Activated CD4-positive, alpha-beta T cell treated with anti-CD3 and anti-CD28 coated beads for 36 hours (primary cell): ENCODE results near the gene PDAP1. TPM values are rescaled to one million over a fixed set of nuclear protein-coding genes. Genes with fewer than 3 reads are reported as not detected.
"Not testable (repeated sequence)": the region's sequence is repeated elsewhere in the genome, so short reads cannot be mapped to it uniquely, and the experiment has no call there.

Source experiments
- ATAC-seq: fragments of 200-7000 bp; cut with Tn5 transposase; one replicate; pipeline ENCODE4 v1.10.0; 2021; ENCODE audit warnings: mild to moderate bottlenecking, moderate library complexity
- CTCF ChIA-PET: fragments of 350-600 bp; sonication (Branson Sonifier 250); formaldehyde crosslinking; loops from one replicate; lab custom pipeline; 2021; ENCODE audit warnings: antibody characterized with exemption; lab: Charles Lee
- POLR2A ChIA-PET: fragments of 350-600 bp; sonication (Branson Sonifier 250); formaldehyde crosslinking; loops from one replicate; lab custom pipeline; 2021; ENCODE audit warnings: antibody characterized with exemption, inconsistent platforms; lab: Charles Lee
- DNase-seq: peaks from one replicate; pipeline ENCODE4 v3.0.0-alpha.2; 2020
- H3K27ac Mint-ChIP-seq: one replicate; pipeline ENCODE4 v1.8.0; 2021; ENCODE audit warnings: mixed read lengths
- H3K27me3 Mint-ChIP-seq: one replicate; pipeline ENCODE4 v1.8.0; 2021; ENCODE audit warnings: mixed read lengths
- H3K36me3 Mint-ChIP-seq: one replicate; pipeline ENCODE4 v1.8.0; 2021; ENCODE audit warnings: low read depth, mixed read lengths
- H3K4me1 Mint-ChIP-seq: one replicate; pipeline ENCODE4 v1.8.0; 2021; ENCODE audit warnings: mixed read lengths
- H3K4me3 Mint-ChIP-seq: one replicate; pipeline ENCODE4 v1.8.0; 2021; ENCODE audit warnings: mild to moderate bottlenecking, moderate library complexity, mixed read lengths
- H3K9me3 Mint-ChIP-seq: one replicate; pipeline ENCODE4 v1.8.0; 2021; ENCODE audit warnings: low read depth, mixed read lengths
- intact Hi-C, 2 experiments: fragments of 100-400 bp; cut with DNase I in 1 of 2; cut with micrococcal nuclease in 1 of 2; formaldehyde crosslinking; loops; one replicate each; pipeline versions ENCODE4 v1.14.2 to v1.15.1; 2022 to 2024; cut with DNase I, micrococcal nuclease
- total RNA-seq, 2 experiments: library from RNA; stranded (reverse); gene quantifications; one replicate each; pipeline ENCODE4 v1.2.3, GENCODE V29; 2021

PDAP1 gene
- total RNA-seq, 2 experiments from 2014 or later = 171 TPM

GRCh38 chr7:99447943-99448342, 39.5 kb upstream of the PDAP1 start:
- intact Hi-C loops = no loop called here
- ATAC-seq (no peak), DNase-seq (peak; percentile 27)
- Mint-ChIP-seq H3K9me3 (no peaks in the 10 kb centered on the region), H3K4me3 (no peak overlapping the region), H3K4me1 (peaks cover 3% of the 10 kb centered on the region), H3K27ac (no peak overlapping the region), H3K27me3 (no peaks in the 10 kb centered on the region), H3K36me3 (peaks cover 53% of the 10 kb centered on the region)
- CTCF ChIA-PET = interaction anchor here (0.5 to 0.7 kb wide), 2 partner anchors 39 to 1257 kb away, joined by 3 read pairs; no protein-coding TSS in a partner anchor
- POLR2A ChIA-PET = no interaction called here

- Mint-ChIP-seq H3K4me1 (peaks cover 11% of the 10 kb centered on the region), H3K27ac (no peak overlapping the region), H3K27me3 (no peaks in the 10 kb centered on the region), H3K4me3 (no peak overlapping the region), H3K9me3 (no peaks in the 10 kb centered on the region), H3K36me3 (peaks cover 59% of the 10 kb centered on the region)
- CTCF ChIA-PET = interaction anchor here (0.6 to 0.7 kb wide), 2 partner anchors 420 to 533 kb away, joined by 3 to 5 read pairs; no protein-coding TSS in a partner anchor
- ATAC-seq (no peak), DNase-seq (no peak)
- intact Hi-C loops = no loop called here
- POLR2A ChIA-PET = interaction anchor here (0.6 kb wide), 1 partner anchor 9 kb away, joined by 3 read pairs; no protein-coding TSS in a partner anchor
Measured at GRCh38 chr7:99446096-99446495, 37.7 kb upstream of the PDAP1 start.

GRCh38 chr7:99440195-99440594, 31.8 kb upstream of the PDAP1 start:
- no peaks in the 10 kb centered on the region for H3K27me3 Mint-ChIP-seq
- ATAC-seq (no peak), DNase-seq (no peak)
- H3K4me1 Mint-ChIP-seq = peaks cover 36% of the 10 kb centered on the region
- H3K4me3 Mint-ChIP-seq = peak overlapping the region; percentile 91
- no peaks in the 10 kb centered on the region for H3K9me3 Mint-ChIP-seq
- POLR2A ChIA-PET = no interaction called here
- intact Hi-C loops = no loop called here
- H3K36me3 Mint-ChIP-seq = peaks cover 26% of the 10 kb centered on the region
- no peak overlapping the region for H3K27ac Mint-ChIP-seq
- CTCF ChIA-PET = no interaction called here

GRCh38 chr7:99438573-99439480, 30.4 kb upstream of the PDAP1 start, which contains the start of the genes CPSF4 and PTCD1:
Gene CPSF4, plus strand, starts transcription at chr7:99438943. Its CDS starts 140 bp downstream, at chr7:99439083.
Gene PTCD1, minus strand, starts transcription at chr7:99438798. Its CDS starts 3,556 bp downstream, at chr7:99435242.
- peak within 1 kb of the TSS; percentile 98 for H3K27ac Mint-ChIP-seq
- intact Hi-C loops = loop anchor here (1.0 to 5.0 kb wide), 9 partner anchors 27 to 480 kb away; partner anchors contain the start of genes ATP5MF (in 2 of the 2), BUD31 (in 2 of the 2), PDAP1 (in 2 of the 2) and ZKSCAN5 (in 2 of the 2)
- H3K27me3 Mint-ChIP-seq = no peaks in the 10 kb centered on the region
- ATAC-seq (peak; percentile 93), DNase-seq (peak; percentile 96)
- H3K9me3 Mint-ChIP-seq = no peaks in the 10 kb centered on the region
- H3K4me1 Mint-ChIP-seq = peaks cover 36% of the 10 kb centered on the region
- H3K4me3 Mint-ChIP-seq = peak within 1 kb of the TSS; percentile 91
- POLR2A ChIA-PET = interaction anchor here (0.6 kb wide), 1 partner anchor 49 kb away, joined by 5 read pairs; no protein-coding TSS in a partner anchor
- H3K36me3 Mint-ChIP-seq = peaks cover 23% of the 10 kb centered on the region
- CTCF ChIA-PET = interaction anchor here (1.2 to 1.4 kb wide), 2 partner anchors 23 to 30 kb away, joined by 4 read pairs; partner anchors contain the start of genes BUD31 and PDAP1

- peak overlapping the region; percentile 91 for H3K4me3 Mint-ChIP-seq
- intact Hi-C loops = loop anchor here (1.0 to 5.0 kb wide), 9 partner anchors 28 to 481 kb away; partner anchors contain the start of genes ATP5MF (in 2 of the 2), BUD31 (in 2 of the 2), PDAP1 (in 2 of the 2) and ZKSCAN5 (in 2 of the 2)
- ATAC-seq (peak; percentile 17), DNase-seq (no peak)
- H3K27me3 Mint-ChIP-seq = no peaks in the 10 kb centered on the region
- peak overlapping the region; percentile 98 for H3K27ac Mint-ChIP-seq
- ChIA-PET CTCF (interaction anchor here (1.4 kb wide), 1 partner anchor 29 kb away, joined by 4 read pairs; the partner anchor contains the start of genes BUD31 and PDAP1), POLR2A (interaction anchor here (0.6 kb wide), 1 partner anchor 48 kb away, joined by 5 read pairs; no protein-coding TSS in a partner anchor)
- H3K36me3 Mint-ChIP-seq = peaks cover 23% of the 10 kb centered on the region
- H3K4me1 Mint-ChIP-seq = peaks cover 33% of the 10 kb centered on the region
- no peaks in the 10 kb centered on the region for H3K9me3 Mint-ChIP-seq
Measured at GRCh38 chr7:99437946-99438572, 29.7 kb upstream of the PDAP1 start.

- no peaks in the 10 kb centered on the region for H3K9me3 Mint-ChIP-seq
- no peak overlapping the region for H3K4me3 Mint-ChIP-seq
- H3K4me1 Mint-ChIP-seq = peaks cover 15% of the 10 kb centered on the region
- ATAC-seq (no peak), DNase-seq (no peak)
- H3K36me3 Mint-ChIP-seq = peaks cover 15% of the 10 kb centered on the region
- ChIA-PET POLR2A (no interaction called here), CTCF (interaction anchor here (0.6 kb wide), 1 partner anchor 210 kb away, joined by 4 read pairs; no protein-coding TSS in a partner anchor)
- intact Hi-C loops = no loop called here
- H3K27me3 Mint-ChIP-seq = no peaks in the 10 kb centered on the region
- H3K27ac Mint-ChIP-seq = no peak overlapping the region
Measured at GRCh38 chr7:99433158-99433557, 24.8 kb upstream of the PDAP1 start.

- DNase-seq, H3K27me3 Mint-ChIP-seq, H3K27ac Mint-ChIP-seq, intact Hi-C loops, POLR2A ChIA-PET, H3K4me1 Mint-ChIP-seq, H3K9me3 Mint-ChIP-seq, ATAC-seq, H3K4me3 Mint-ChIP-seq, CTCF ChIA-PET: not testable (repeated sequence)
- H3K36me3 Mint-ChIP-seq = peaks cover 15% of the 10 kb centered on the region
Measured at GRCh38 chr7:99431756-99432540, 23.6 kb upstream of the PDAP1 start.

- Mint-ChIP-seq H3K27ac (no peak overlapping the region), H3K4me1 (peaks cover 5% of the 10 kb centered on the region), H3K36me3 (peaks cover 14% of the 10 kb centered on the region), H3K4me3 (no peak overlapping the region), H3K9me3 (no peaks in the 10 kb centered on the region), H3K27me3 (no peaks in the 10 kb centered on the region)
- ChIA-PET POLR2A (interaction anchor here (0.6 kb wide), 1 partner anchor 11 kb away, joined by 3 read pairs; no protein-coding TSS in a partner anchor), CTCF (no interaction called here)
- DNase-seq (no peak), ATAC-seq (no peak)
- intact Hi-C loops = no loop called here
Measured at GRCh38 chr7:99429756-99430155, 21.4 kb upstream of the PDAP1 start.

GRCh38 chr7:99428972-99429566, 20.7 kb upstream of the PDAP1 start:
- intact Hi-C loops = no loop called here
- ChIA-PET CTCF (no interaction called here), POLR2A (interaction anchor here (0.6 kb wide), 1 partner anchor 10 kb away, joined by 3 read pairs; no protein-coding TSS in a partner anchor)
- DNase-seq (no peak), ATAC-seq (peak; percentile 39)
- Mint-ChIP-seq H3K9me3 (no peaks in the 10 kb centered on the region), H3K27me3 (no peaks in the 10 kb centered on the region), H3K36me3 (peaks cover 16% of the 10 kb centered on the region), H3K27ac (no peak overlapping the region), H3K4me1 (peaks cover 5% of the 10 kb centered on the region), H3K4me3 (no peak overlapping the region)
